ENCODE measurements around the gene BRAF.

BRAF gene

GRCh38 chr7:140734096-140734495 is 190.6 kb downstream of the BRAF start:
- H3K4me3 ChIP-seq (ENCODE audit: low read depth, low read length): no peak overlapping the region
- TF ChIP-seq CTCF (IDR thresholded peaks at IDR 0.05; ENCODE audit: insufficient read depth, low read depth, low read length, missing control alignments): no peak
- no peak for DNase-seq (ENCODE audit: low read depth)

GRCh38 chr7:140732416-140732815 is 192.3 kb downstream of the BRAF start:
- no peak overlapping the region for H3K4me3 ChIP-seq (ENCODE audit: low read depth, low read length)
- TF ChIP-seq CTCF (IDR thresholded peaks at IDR 0.05; ENCODE audit: insufficient read depth, low read depth, low read length, missing control alignments): no peak
- DNase-seq (ENCODE audit: low read depth): no peak

DNA sequence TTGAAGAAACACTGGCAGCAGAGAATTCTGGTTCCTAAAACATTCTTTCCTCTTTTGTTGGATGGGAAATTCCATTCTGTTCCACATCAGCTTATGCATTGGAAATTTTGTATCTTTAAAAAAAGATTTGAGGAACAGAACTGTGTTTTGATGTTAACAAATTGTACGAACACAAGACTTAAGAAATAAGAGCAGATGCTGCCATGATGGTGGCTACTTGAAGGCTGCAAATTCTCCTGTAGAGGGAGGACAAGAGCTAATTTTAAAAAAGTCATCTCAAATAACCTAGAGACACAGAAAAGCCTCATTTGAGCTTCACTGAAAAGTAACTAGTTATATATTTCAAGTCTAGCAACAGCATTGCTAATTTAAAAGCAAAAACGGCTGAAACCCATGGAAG is 198.4 kb downstream of the BRAF start:
- peak; percentile 13 for TF ChIP-seq CTCF (IDR thresholded peaks at IDR 0.05; ENCODE audit: insufficient read depth, low read depth, low read length, missing control alignments)
- DNase-seq (ENCODE audit: low read depth): peak; percentile 12
- no peak overlapping the region for H3K4me3 ChIP-seq (ENCODE audit: low read depth, low read length)

DNA sequence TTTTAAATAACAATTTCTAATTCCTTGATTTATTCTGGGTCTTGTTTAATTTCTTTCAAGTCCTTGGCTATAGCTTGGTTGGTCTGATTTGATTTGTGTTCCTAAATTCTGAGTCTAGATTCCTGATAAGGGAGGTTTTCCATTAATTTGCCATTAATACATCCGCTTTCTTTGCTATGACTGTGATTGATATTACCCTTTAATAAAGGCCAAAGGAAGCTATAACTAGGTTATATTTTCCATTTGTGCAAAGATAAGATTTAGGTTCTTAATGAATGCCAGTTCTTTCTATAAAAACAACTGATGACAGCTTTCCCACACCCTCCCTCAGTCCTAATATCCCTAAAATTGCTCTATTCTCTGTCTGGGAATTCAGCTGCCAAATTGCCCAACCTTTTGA is 200.0 kb downstream of the BRAF start:
- no peak for DNase-seq (ENCODE audit: low read depth)
- H3K4me3 ChIP-seq (ENCODE audit: low read depth, low read length): no peak overlapping the region
- no peak for TF ChIP-seq CTCF (IDR thresholded peaks at IDR 0.05; ENCODE audit: insufficient read depth, low read depth, low read length, missing control alignments)

DNA sequence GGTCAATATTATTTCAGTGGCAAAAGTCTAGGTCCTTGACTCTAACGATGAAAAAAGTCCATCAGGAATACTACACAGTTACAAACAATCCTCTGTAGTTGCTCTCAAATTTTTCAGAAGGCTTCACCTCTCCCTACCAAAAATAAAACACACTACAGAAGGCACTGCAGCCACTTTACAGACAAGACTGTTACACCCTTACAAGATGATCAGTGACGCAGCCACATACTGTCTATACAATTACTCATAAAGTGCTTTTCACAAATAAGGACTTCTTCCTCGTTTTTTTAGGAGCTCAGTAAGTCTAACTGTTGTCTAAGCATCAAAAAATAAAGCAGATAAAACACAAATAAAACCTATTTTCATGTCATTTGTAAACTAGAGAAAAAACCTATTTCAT is 201.2 kb downstream of the BRAF start:
- no peak for TF ChIP-seq CTCF (IDR thresholded peaks at IDR 0.05; ENCODE audit: insufficient read depth, low read depth, low read length, missing control alignments)
- no peak for DNase-seq (ENCODE audit: low read depth)
- H3K4me3 ChIP-seq (ENCODE audit: low read depth, low read length): no peak overlapping the region

- no peak for DNase-seq (ENCODE audit: low read depth)
- H3K4me3 ChIP-seq (ENCODE audit: low read depth, low read length): no peak overlapping the region
- no peak for TF ChIP-seq CTCF (IDR thresholded peaks at IDR 0.05; ENCODE audit: insufficient read depth, low read depth, low read length, missing control alignments)
Observed at GRCh38 chr7:140723006-140723405, 201.7 kb downstream of the BRAF start.

GRCh38 chr7:140722254-140722653 is 202.5 kb downstream of the BRAF start:
- no peak for TF ChIP-seq CTCF (IDR thresholded peaks at IDR 0.05; ENCODE audit: insufficient read depth, low read depth, low read length, missing control alignments)
- H3K4me3 ChIP-seq (ENCODE audit: low read depth, low read length): no peak overlapping the region
- DNase-seq (ENCODE audit: low read depth): no peak

Measured in GM12865 (cell line).